Right ventricle myocardium superior (tissue), 1 donor: Measurements from ENCODE around the gene TRABD2B. TPM values are rescaled to one million over a fixed set of nuclear protein-coding genes. Genes with fewer than 3 reads are reported as not detected.

ENCODE experiments used
- ATAC-seq: fragments of 200-7000 bp; cut with Tn5 transposase; one replicate; pipeline ENCODE4 v1.9.1; 2020; ENCODE audit warnings: mild to moderate bottlenecking; ENCODE audit not compliant: poor library complexity
- DNase-seq: peaks from one replicate; pipeline ENCODE4 v3.0.0-alpha.2; 2020
- intact Hi-C: fragments of 100-400 bp; cut with DNase I; formaldehyde crosslinking; loops from one replicate; pipeline ENCODE4 v1.11.2; 2022
- long read RNA-seq: library from polyadenylated mRNA; unstranded; transcript quantifications from one replicate; pipeline ENCODE4 v2.0.0, GENCODE V29; 2021
- total RNA-seq: library from RNA; stranded (reverse); fragmentation: NEBNext Ultra II Directional; extraction: Animal tissue kit (Norgen Biotek cat#: 25700); gene quantifications from one replicate; pipeline ENCODE4 v1.2.1, GENCODE V29; 2021
- donor health status: DM: no; HTN: yes; CAD: no; lungs with severe emphysema.

Gene TRABD2B
- 0.51 TPM for total RNA-seq
- long read RNA-seq, full-length matches to known transcripts, result 1 of 3 reads
- long read RNA-seq, partial matches to known transcripts, result 1 of 3 reads
- long read RNA-seq, other reads (novel, unspliced or antisense), result 1 of 3 reads

- peak; percentile 91 for ATAC-seq
- intact Hi-C loops, result loop anchor here (5.0 to 10.0 kb wide), 2 partner anchors 65 to 253 kb away; no protein-coding TSS in a partner anchor
- peak; percentile 87 for DNase-seq
Measured at GRCh38 chr1:47997289-47998200, at the start of gene TRABD2B. TRABD2B (minus strand) TSS chr1:47997385.

- intact Hi-C loops, result no loop called here
- ATAC-seq (no peak), DNase-seq (no peak)
Measured at GRCh38 chr1:48044311-48044710, 47.1 kb upstream of the TRABD2B start.

- no peak for DNase-seq
- no peak for ATAC-seq
- intact Hi-C loops, result no loop called here
Measured at GRCh38 chr1:48043622-48044021, 46.4 kb upstream of the TRABD2B start.

GRCh38 chr1:48040154-48040553, 43.0 kb upstream of the TRABD2B start:
- ATAC-seq, result no peak

GRCh38 chr1:48039088-48040054, 42.2 kb upstream of the TRABD2B start:
- intact Hi-C loops, result no loop called here
- ATAC-seq, result no peak
- no peak for DNase-seq

More at GRCh38 chr1:48040154-48040553, 43.0 kb upstream of the TRABD2B start:
- intact Hi-C loops, result no loop called here
- no peak for DNase-seq

GRCh38 chr1:48038270-48038767, 41.1 kb upstream of the TRABD2B start:
- ATAC-seq, result no peak
- DNase-seq, result no peak

GRCh38 chr1:48036710-48037355, 39.6 kb upstream of the TRABD2B start:
- no peak for DNase-seq
- intact Hi-C loops, result no loop called here
- no peak for ATAC-seq

More at GRCh38 chr1:48038270-48038767, 41.1 kb upstream of the TRABD2B start:
- intact Hi-C loops, result no loop called here

- intact Hi-C loops, result no loop called here
- DNase-seq, result no peak
- ATAC-seq, result no peak
Measured at GRCh38 chr1:48035371-48036141, 38.4 kb upstream of the TRABD2B start.

GRCh38 chr1:48033495-48034045, 36.4 kb upstream of the TRABD2B start:
- ATAC-seq (no peak), DNase-seq (no peak)
- intact Hi-C loops, result no loop called here

- no peak for DNase-seq
- intact Hi-C loops, result no loop called here
Measured at GRCh38 chr1:48031676-48032075, 34.5 kb upstream of the TRABD2B start.

GRCh38 chr1:48030696-48031365, 33.6 kb upstream of the TRABD2B start:
- no peak for DNase-seq
- intact Hi-C loops, result no loop called here
- no peak for ATAC-seq

More at GRCh38 chr1:48031676-48032075, 34.5 kb upstream of the TRABD2B start:
- no peak for ATAC-seq

- ATAC-seq (no peak), DNase-seq (no peak)
- intact Hi-C loops, result no loop called here
Measured at GRCh38 chr1:48030211-48030610, 33.0 kb upstream of the TRABD2B start.

- no peak for ATAC-seq
- no peak for DNase-seq
- intact Hi-C loops, result no loop called here
Measured at GRCh38 chr1:48028218-48029069, 31.3 kb upstream of the TRABD2B start.

- DNase-seq (no peak), ATAC-seq (no peak)
- intact Hi-C loops, result no loop called here
Measured at GRCh38 chr1:48027533-48027835, 30.3 kb upstream of the TRABD2B start.

GRCh38 chr1:48026701-48027532, 29.7 kb upstream of the TRABD2B start:
- DNase-seq (no peak), ATAC-seq (no peak)
- intact Hi-C loops, result no loop called here
